ENCODE data around the gene ZBTB7C. TPM values are rescaled to one million over a fixed set of nuclear protein-coding genes. Genes with fewer than 3 reads are reported as not detected.

Gene ZBTB7C
- total RNA-seq, 1 experiment from 2014 or later = 0.33 TPM

GRCh38 chr18:47993409-47993808 is 415.8 kb downstream of the ZBTB7C start:
- Histone ChIP-seq H3K9ac (ENCODE audit: extremely low read depth, insufficient read length, low read length) (no peak overlapping the region), H3K79me1 (ENCODE audit: insufficient read depth, low read depth, low read length, poor library complexity, severe bottlenecking) (no peaks in the 10 kb centered on the region), H2BK5ac (ENCODE audit: insufficient read length, low read length) (no peak overlapping the region), H3K4ac (ENCODE audit: low read depth, low read length) (no peak overlapping the region), H2AK5ac (ENCODE audit: insufficient read length, low read length) (no peak overlapping the region), H3K79me2 (ENCODE audit: insufficient read depth, low read length) (no peaks in the 10 kb centered on the region), H3T11ph (ENCODE audit: low read length) (no peak overlapping the region), H3K23ac (ENCODE audit: insufficient read length, low read depth, low read length) (no peak overlapping the region), H3K14ac (ENCODE audit: insufficient read depth, low read length) (no peak overlapping the region), H2BK12ac (ENCODE audit: insufficient read length, low read depth, low read length) (no peak overlapping the region), H4K91ac (ENCODE audit: insufficient read length, low read depth, low read length) (no peak overlapping the region), H3K27ac (ENCODE audit: insufficient read length, low read depth, low read length) (no peak overlapping the region), H3K18ac (ENCODE audit: insufficient read length, low read depth, low read length) (no peak overlapping the region), H2BK120ac (ENCODE audit: low read depth, low read length, poor library complexity, severe bottlenecking) (no peak overlapping the region), H3K23me2 (ENCODE audit: insufficient read length, low read depth, low read length, poor library complexity, severe bottlenecking) (no peaks in the 10 kb centered on the region), H4K5ac (ENCODE audit: insufficient read length, low read depth, low read length) (no peak overlapping the region), H3K9me3 (ENCODE audit: control insufficient read depth, low read depth, low read length) (peaks cover 5% of the 10 kb centered on the region), H4K8ac (replicated peaks; ENCODE audit: insufficient read length, low read depth, low read length) (no peak overlapping the region), H2AFZ (ENCODE audit: low read length) (no peak overlapping the region), H3K4me1 (ENCODE audit: insufficient read depth, low read length) (no peaks in the 10 kb centered on the region; the same call in 1 of the 2 replicates), H3K4me2 (ENCODE audit: insufficient read depth, insufficient read length, low read length) (no peak overlapping the region), H2BK20ac (ENCODE audit: low read depth, low read length, poor library complexity, severe bottlenecking) (no peak overlapping the region), H3K56ac (ENCODE audit: insufficient read length, low read depth, low read length) (no peak overlapping the region), H2BK15ac (ENCODE audit: low read depth, low read length) (no peak overlapping the region), H4K20me1 (ENCODE audit: control insufficient read depth, insufficient read depth, insufficient read length) (no peaks in the 10 kb centered on the region), H3K27me3 (ENCODE audit: insufficient read depth, low read length) (no peaks in the 10 kb centered on the region)
- no peak overlapping the region for H3K27ac Mint-ChIP-seq
- peaks cover 34 to 64% of the 10 kb centered on the region in 2 experiments for H3K4me1 Mint-ChIP-seq
- no peak for DNase-seq
- H3K4me3 Mint-ChIP-seq = no peak overlapping the region
- no CpG with 5 or more reads among the region's 1 CpG for WGBS (ENCODE audit: extremely low coverage, insufficient read length, low lambda C conversion rate)
- peaks cover 8 to 12% of the 10 kb centered on the region in 2 experiments for H3K9me3 Mint-ChIP-seq
- H3K36me3 Mint-ChIP-seq (ENCODE audit: insufficient read depth in 1 of 3, low read depth in 3 of 3) = peaks cover 0 to 7% (median 0%) of the 10 kb centered on the region in 3 experiments; a peak in 1 of 7 replicates
- TF ChIP-seq CTCF (conservative IDR thresholded peaks at IDR 0.05) = no peak
- H3K27me3 Mint-ChIP-seq (ENCODE audit: low read depth) = peaks cover 2% of the 10 kb centered on the region; the same call in 1 of the 2 replicates

Measured in H9 (cell line).